HG03159 (cell line): ENCODE results near the gene KRIT1.
"Not testable (repeated sequence)": the region's sequence is repeated elsewhere in the genome, so short reads cannot be mapped to it uniquely, and the experiment has no call there.

ENCODE experiments used
- ATAC-seq: cut with Tn5 transposase; IDR thresholded peaks from one replicate; pipeline ENCODE4 v1.9.1; 2021; ENCODE audit warnings: mild to moderate bottlenecking, moderate library complexity; ENCODE audit not compliant: unreplicated experiment

KRIT1 gene

DNA sequence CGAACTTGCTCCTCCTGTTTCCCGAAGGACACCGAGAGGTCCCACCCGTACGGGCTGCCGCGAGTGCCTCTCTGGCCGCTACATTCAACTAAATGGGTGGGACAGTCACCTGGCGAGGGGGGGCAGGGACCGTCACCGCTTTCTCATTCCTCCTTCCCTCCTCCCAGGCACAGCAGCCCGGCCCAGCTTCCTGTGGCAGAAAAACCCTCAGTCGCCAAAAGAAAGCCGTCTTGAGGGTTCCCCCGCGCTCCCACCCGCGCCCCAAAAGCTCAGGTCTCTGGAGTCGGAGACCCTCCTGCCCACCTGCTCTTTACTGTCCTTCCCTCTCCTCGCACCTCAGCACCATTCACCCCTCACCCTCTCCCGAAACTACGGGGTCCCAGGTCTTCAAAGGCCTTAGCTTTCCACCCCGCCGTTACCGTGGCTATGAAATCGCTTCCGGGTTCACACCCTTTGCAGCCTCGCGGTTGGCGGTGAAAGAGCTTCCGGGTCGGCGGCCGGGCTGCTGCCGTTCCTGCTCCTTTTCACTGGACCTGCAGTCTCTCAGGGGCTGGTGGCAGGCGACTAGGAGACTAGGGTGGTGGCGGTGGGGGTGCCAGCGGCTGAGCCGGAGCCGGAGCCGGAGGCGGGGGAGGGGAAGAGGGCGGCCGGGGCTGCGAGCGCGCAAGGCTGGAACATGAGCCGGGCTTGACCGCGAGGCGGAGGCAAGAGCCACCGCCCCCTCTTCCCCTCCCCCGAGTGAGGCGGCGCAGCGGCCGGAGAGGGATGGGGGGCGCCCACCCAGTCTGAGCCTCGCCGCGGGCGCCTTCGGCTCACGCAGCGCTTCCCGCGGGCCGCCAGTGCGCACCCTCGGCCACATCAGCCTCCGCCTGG lies at the start of gene KRIT1, which contains the start of gene ANKIB1:
KRIT1 (minus strand) TSS at position 428 of the 873 bp plus-strand sequence. CDS start 3,779 bp downstream, outside the sequence.
ANKIB1 (plus strand) TSS at position 488 of the 873 bp plus-strand sequence. CDS start 49,005 bp downstream, outside the sequence.
- ATAC-seq = peak; percentile 77

DNA sequence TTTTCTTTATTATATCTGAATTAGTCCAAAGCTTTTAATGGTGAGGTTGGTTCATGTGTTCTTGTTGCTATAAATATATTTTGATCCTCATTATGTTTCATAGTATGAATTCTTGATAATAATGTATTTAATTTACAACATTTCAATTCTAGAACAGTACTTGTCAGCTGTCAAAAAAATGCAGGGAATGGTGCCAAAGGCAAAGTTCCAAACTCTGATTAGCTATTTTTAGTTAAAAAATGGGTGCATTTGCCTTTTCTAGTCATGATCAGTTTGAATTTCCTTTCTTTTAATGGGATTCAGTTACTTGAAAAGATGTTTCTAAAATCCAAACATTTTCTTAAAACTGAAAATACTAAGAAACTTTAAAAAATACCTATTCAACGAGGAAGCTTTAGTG lies 49.7 kb upstream of the KRIT1 start:
- ATAC-seq = no peak

DNA sequence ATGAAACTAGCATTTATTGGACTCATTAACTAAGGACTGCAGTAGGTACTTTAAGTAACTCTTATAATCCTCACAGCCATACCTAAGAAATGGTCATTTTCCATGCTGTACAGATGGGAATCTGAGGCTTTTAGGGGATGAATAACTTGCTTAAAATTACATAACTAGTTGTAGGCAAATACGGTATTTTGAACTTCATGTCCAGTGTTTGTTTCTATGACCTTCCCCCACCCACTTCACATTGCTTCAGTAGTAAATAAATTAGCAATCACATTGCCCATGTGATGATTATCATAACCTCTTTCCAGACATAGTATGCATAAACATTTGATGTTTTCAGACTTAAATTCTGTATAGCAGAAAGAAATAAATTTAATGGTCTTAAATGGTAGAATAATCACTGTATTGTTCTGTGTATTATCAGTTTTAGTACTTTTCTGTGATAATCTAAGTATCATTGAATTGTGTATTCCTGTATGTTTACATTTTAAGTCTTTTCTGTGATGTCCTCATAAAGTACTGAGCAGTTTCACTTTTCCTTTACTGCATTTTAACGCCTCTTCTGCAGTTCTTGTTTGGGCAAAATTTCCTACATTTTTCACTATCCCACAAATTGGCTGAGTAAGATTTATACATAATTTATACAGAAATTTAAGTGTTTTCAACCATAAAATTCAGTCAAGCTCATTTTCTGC lies 48.3 kb upstream of the KRIT1 start:
- no peak for ATAC-seq

DNA sequence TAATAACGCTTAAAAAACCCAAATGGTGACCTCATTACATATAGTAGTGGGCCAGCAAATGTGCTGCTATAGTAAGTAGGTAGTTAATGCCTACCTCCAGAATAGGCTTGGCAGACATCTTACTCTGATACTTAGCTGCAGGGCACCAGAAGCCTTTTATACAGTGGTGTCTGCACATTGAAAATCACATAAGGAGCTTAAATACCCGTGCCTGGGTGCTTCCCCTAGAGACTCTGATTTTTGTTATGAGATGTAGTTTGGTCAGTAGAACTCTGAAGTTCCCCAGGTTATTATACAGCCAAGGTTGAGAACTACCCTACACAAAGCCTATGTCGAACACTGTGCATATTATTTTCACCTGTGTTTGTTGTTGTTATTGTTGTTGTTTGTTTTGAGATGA lies 47.3 kb upstream of the KRIT1 start:
- ATAC-seq = peak; percentile 54

DNA sequence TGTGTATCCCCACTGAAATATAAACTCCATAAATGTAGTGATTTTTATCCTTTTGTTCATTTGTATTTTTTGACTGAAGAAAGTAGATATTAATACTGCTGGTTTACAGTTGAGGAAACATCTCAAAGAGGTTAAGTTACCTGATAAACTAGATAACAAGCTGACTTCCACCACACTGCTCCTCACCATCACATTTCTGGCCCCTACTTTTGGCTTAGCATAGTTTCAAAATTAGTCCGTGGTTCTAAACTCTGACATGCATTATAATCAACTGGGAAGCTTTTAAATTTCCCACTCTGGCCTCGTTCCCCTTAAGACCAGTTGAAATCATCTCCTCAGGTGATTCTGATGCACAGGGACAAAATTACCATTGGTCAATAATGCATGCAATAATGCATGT lies 43.6 kb upstream of the KRIT1 start:
- no peak for ATAC-seq

DNA sequence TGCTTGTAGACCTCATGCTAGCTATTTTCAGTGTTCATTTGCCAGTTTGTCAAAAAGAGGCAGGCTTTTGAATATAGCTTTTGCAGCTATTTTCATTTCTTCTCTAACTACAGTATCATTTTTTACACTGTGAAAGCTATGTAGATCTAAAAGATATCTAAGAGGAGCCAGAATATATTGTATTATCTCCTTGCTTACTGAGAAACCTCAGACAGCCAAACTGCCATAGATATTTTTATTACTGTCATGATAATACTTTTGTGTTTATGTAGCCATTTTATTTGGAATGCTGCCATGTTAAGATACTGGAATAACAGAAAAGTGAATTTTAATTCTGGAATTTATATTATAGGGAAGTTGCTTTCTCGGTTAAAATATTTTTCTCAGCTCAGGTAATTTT lies 37.2 kb upstream of the KRIT1 start:
- ATAC-seq = no peak

DNA sequence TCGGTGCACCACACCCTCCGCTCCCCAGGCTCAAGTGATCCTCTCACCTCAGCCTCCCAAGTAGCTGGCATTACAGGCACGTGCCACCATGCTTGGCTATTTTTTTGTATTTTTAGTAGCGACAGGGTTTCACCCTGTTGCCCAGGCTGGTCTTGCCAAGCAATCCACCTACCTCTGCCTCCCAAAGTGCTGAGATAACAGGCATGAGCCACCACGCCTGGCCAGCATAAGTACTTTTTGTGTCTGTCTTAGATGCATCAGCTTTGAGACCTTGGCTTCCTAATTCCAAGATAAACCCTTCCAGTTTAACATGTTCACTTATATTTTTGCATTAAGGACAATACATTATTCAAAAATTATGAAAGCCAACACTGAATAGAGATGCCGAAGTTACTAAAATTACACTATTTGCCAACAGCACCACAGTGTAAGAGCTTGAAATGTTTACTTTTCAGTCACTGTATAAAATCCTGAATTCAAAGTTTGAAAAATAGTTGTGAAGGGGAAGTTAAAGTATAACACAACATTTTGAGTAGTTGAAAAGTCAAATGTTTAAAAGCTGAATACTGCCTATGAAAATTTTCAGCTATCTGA lies 36.6 kb upstream of the KRIT1 start:
- no peak for ATAC-seq

DNA sequence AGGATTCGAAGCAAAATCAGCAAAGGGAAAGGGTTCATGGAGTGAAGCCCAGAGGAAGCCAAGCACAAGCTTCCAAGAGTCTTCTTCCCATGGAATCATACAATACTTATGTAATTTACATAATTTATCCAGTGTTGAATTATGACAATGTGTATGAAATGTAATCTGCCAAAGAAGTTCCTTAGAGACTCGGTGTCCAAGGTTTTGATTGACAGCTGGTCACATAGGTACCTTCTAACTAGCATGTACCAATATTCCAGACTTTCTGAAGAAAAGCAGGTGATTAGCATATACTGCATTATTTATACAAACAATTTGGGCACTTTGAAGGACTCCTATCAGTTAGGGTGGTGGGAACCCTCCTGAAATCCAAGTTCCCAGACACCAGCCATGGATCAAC lies 35.3 kb upstream of the KRIT1 start:
- ATAC-seq = no peak

DNA sequence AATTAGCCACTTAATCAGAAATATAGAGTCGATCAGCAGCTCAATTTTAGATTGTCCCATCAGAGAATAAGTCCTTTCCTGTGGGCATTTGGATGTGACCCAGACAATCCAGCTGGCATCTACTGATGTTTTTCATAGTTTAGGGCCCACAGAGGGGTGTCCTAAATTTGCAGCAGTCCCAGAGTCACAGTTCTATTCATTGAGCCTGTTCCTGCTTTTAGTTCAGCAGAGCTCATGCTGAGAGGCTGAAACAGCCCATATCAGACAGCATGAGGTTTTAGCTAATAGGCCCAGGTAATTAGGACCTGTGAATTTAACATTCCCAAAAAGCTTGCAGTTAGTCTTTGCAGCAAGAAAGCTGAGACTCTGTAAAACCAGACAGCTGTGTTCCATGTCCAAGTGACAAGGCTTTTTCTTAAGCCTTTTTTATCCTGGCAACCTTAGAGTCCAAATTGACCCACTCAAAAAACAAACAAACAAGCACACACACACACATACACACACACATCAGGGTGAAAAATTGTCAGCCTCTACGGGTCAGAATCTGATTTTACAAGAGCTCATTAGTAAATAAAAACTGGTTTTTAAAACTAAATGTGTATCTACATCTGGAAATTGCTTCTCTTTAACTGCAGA lies 33.8 kb upstream of the KRIT1 start:
- ATAC-seq = no peak

DNA sequence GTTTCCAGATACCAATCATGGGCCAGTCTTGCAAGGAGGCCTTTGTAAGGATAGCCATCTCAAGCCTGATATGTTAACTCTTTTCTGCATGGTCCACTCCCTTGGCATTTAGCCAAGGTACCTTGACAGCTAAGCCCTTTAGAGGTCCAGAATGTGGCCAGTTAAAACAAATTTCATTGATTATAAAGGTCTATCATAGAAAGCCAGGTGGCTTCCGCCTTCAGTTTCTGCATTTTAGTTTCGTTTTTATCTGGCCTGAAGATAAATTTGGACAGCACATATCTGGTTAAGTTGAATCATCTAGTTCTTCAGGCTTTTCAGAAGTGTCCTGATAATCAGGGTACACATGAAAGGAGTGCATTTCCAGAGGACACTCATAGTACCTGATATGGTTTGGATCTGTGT lies 30.7 kb upstream of the KRIT1 start:
- ATAC-seq = peak; percentile 80

DNA sequence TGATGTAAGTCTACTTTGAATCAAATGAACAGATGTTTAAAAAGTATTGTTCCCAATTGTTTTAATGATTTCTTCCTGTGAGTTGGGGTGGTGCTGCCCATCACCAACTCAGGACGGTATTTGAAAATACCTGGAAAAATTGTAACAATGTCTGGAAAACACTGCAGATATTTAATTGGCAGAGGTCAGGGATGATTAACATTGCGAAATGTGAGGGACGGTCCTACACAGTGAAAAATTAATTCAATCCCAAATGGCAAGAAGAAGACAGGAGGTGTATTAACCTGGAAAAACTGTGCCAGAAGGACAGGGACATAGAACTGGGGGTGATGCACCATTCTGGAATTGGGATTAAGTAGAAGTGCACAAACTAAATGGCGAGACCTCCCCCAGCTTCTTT lies 29.6 kb upstream of the KRIT1 start:
- no peak for ATAC-seq

DNA sequence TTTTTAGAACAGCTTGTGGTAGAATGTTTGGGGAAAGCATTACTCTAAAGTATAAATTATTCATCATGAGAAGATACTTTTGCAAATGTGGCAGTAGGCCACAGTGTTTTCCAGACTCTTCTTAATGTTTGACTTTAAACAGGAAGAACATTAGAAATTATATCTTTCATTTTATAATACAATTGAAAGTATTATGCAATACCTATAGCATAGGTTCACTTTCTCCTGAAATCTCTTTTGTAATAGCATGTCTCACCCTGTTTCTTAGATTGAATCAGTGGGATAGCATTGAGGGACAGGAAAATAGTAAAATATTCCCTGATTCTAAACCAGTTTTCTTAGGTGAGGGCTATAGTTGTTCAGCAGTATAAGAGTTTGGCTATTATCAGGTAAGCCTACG lies 23.2 kb upstream of the KRIT1 start:
- no peak for ATAC-seq

DNA sequence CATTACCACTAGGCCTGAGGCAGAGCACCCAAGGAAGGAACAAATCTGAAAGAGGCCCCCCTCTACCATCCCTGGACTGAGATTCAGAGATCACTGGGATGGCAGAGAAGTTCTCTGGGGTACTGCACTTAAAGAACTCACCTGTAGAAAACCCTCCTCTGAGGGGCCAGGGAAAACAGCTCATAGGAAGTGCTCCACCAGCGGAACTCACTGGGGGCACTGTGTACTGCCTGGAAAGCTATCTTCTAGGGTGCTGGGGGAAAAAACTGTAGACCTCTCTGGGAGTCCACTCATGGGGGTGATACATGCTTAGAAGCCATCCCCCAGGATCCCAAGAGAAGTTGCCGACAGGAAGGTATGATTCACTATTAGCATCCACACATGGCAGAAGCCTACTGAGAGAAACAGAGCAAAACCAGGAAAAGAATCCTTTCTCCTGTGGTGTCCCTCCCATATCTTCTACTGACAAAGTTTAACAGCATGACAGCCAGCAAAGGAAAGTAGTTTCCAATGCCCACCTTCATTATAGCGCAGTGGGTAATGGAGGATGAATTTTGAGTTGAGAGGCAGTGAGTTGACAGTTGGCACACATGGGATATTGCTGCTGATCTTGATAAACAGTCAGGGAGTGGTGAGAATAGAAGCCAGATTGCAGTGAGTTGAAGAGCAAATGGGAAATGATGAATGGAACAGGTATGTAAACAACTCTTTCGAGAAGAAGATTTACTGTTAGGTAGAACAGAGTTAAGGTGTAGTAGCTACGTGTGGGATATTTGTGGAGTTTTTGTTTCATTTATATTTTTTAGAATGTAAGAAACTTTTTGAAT lies 20.9 kb upstream of the KRIT1 start:
- ATAC-seq = no peak

DNA sequence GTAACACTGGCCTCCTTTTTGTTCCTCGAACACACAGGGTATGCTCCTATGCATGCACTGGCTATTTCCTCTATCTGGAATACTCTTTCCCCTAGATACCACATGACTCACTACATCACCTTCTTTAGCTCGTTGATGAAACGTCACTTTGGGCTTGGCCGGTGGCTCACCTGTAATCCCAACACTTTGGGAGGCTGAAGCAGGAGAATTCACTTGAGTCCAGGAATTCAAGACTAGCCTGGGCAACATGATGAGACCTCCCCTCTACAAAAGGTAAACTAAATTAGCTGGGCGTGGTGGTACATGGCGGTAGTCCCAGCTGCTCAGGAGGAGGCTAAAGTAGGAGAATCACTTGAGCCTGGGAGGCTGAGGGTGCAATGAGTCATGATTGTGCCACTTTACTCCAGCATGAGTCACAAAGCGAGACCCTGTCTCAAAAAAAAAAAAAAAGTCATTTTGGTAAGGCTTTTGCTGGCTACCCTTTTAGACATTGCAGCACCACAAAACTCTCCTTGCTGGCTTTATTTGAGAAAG lies 14.6 kb upstream of the KRIT1 start:
- ATAC-seq = no peak

DNA sequence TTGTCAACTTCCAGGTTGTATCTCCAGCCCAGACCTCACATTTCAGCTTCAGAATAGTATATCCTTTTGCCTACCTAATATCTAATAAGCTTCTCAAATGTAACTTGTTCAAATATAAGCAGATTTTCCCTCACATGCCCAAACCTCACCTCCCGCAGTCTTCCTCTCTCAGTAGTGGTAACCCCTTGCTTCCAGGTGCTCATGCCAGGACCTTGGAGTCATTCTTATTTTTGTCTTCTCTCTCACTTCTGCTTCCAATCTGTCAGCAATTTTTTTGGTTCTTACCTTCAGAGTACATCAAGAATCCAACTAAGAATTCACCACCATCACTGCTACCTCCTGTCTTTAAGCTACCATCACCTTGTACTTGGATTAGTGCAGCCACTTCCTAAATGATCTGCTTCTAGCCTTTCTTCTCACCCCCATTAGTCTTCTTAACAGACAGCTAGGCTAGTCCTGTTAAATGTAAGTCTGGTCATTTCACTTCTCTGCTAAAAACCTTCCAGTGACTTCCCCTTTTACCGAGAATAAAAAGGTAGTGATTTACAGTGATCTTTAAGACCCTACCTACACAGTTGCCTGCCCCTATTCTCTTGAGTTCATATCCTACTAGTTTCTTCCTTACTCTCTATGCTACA lies 14.0 kb upstream of the KRIT1 start:
- ATAC-seq = no peak

DNA sequence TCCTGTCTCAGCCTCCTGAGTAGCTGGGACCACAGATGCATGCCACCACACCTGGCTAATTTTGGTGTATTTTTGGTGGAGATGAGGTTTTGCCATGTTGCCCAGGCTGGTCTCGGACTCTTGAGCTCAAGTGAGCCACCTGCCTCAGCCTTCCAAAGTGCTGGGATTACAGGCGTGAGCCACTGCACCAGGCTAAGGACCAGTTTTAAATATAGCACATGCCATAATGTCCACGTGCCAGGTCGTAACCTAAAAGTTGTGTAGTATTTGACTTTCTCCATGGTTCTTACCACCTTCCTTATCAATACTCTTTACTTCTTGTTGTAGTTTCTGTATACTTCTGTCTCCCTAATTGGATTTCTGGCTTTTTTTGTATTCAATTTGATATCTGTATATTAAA lies 13.3 kb upstream of the KRIT1 start:
- no peak for ATAC-seq

DNA sequence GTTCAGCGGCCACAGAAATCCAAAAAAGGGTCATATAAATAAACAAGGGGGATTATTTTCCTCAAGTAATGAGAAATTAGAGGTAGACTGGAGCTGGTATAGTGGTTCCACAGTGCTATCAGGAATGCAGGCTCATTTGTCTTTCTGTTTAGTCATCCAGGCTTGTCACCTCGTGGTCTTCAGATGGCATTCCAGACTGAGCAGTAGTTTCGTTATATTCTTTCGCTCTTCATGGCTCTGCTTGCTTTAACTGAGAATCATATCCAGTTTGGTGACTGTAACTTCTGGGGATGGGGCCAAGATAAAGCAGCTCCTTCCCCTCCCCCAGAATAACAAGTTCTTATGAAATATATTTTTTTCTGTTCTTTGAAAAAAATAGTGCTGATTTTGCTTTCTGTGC lies 9.6 kb upstream of the KRIT1 start:
- ATAC-seq = no peak

DNA sequence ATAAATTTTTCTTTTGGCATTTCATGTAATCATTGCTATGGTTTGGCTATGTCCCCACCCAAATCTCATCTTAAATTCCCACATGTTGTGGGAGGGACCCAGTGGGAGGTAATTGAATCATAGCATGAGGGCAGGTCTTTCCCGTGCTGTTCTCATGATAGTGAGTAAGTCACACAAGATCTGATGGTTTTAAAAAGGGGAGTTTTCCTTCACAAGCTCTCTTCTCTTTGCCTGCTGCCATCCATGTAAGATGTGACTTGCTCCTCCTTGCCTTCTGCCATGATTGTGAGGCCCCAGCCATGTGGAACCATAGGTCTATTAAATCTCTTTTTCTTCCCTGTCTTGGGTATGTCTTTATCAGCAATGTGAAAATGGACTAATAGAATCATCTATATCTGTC lies 9.1 kb upstream of the KRIT1 start:
- not testable (repeated sequence) for ATAC-seq

DNA sequence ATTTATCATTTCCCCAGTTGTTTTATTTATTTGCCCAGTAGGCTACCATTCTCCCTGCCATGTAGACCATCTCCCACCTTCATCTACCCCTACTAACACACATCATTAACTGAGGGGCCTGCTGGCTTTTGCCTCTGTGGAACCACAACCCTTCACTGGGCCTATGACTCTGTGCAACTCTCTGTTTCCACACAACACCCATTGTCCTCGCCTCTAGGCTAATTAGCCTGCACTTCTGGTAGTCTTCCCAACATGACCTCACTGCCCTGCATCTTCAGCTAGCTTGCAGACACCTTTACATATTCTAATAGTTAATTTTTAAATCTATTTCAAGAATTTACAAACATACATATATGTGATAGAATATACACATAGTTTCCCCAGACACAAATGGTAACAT lies 7.5 kb upstream of the KRIT1 start:
- ATAC-seq = no peak

DNA sequence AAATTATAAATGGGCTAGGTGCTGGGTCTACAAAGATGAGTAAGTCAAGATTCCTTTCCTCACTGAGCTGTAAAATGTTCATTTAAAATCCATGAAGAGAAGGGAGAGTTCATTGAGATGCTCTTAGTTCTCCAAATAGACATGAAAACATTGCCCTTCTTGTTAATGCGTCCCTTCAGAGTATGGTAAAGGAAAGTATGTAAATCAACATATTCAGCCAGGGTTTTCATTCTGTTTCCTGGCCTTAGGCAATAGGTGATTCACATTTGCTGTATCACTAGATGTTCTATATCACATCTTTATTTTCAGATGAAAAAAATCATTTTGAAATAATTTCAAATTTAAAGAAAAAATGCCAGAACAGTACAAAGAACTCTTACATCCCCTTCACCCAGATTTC lies 5.5 kb upstream of the KRIT1 start:
- ATAC-seq = no peak
